Kidney (tissue), 14 donors: ENCODE data around the gene ATG16L1. TPM values are rescaled to one million over a fixed set of nuclear protein-coding genes. Genes with fewer than 3 reads are reported as not detected.

Experiments used
- DNase-seq, 5 donors: peaks; one replicate each; pipeline ENCODE4 v3.0.0-alpha.2; 2013 to 2020
- FAIRE-seq: peaks from 2 replicates; lab custom pipeline; 2012; peaks lifted over from hg19 to GRCh38; lab: Jason Lieb, UNC
- H3K27ac ChIP-seq, 2 donors: one replicate each; pipeline ENCODE4 v1.7.0; 2013; ENCODE audit warnings: low read depth in 2 of 2, low read length in 2 of 2, inconsistent platforms in 1 of 2
- H3K27me3 ChIP-seq: one replicate; pipeline ENCODE4 v1.7.1; 2013; ENCODE audit warnings: low read length, inconsistent platforms; ENCODE audit not compliant: control insufficient read depth, insufficient read depth
- H3K36me3 ChIP-seq, 3 donors: one replicate each; pipeline versions ENCODE4 v1.7.0 to v1.7.1; 2013; ENCODE audit warnings: low read length in 3 of 3, control low read depth in 1 of 3, inconsistent platforms in 1 of 3; ENCODE audit not compliant: insufficient read depth in 3 of 3, control insufficient read depth in 2 of 3
- H3K4me1 ChIP-seq, 3 donors: one replicate each; pipeline versions ENCODE4 v1.7.0 to v1.7.1; 2013; ENCODE audit warnings: low read length in 3 of 3, inconsistent platforms in 1 of 3, low read depth in 1 of 3; ENCODE audit not compliant: control insufficient read depth in 2 of 3, insufficient read depth in 2 of 3
- H3K4me3 ChIP-seq, 3 donors: one replicate each; pipeline versions ENCODE4 v1.7.0 to v1.8.1; 2013; ENCODE audit warnings: low read length in 3 of 3, control low read depth in 1 of 3, inconsistent platforms in 1 of 3
- H3K9ac ChIP-seq, 3 donors: one replicate each; pipeline versions ENCODE4 v1.7.0 to v1.7.1; 2013; ENCODE audit warnings: low read length in 3 of 3, control low read depth in 1 of 3, inconsistent platforms in 1 of 3
- H3K9me3 ChIP-seq, 3 donors: one replicate each; pipeline versions ENCODE4 v1.7.0 to v1.7.1; 2013; ENCODE audit warnings: low read length in 3 of 3, control low read depth in 1 of 3, inconsistent platforms in 1 of 3; ENCODE audit not compliant: control insufficient read depth in 2 of 3, insufficient read depth in 1 of 3
- intact Hi-C: fragments of 100-400 bp; cut with DNase I; formaldehyde crosslinking; loops from one replicate; pipeline ENCODE4 v1.11.1; 2022
- polyA plus RNA-seq: library from polyadenylated mRNA; stranded (reverse); fragments of 350-450 nt; fragmentation: Illumina TruSeq; extraction: RNeasy Lipid Tissue Mini Kit (QIAGEN cat#74804); gene quantifications from one replicate; pipeline ENCODE4 v1.2.3, GENCODE V29; 2014; ENCODE audit warnings: low read depth, low replicate concordance; ENCODE audit not compliant: insufficient read depth
- total RNA-seq: library from RNA; stranded (reverse); fragmentation: NEBNext Ultra II Directional; extraction: Animal tissue kit (Norgen Biotek cat#: 25700); gene quantifications from one replicate; pipeline ENCODE4 v1.2.1, GENCODE V29; 2021
- TF ChIP-seq, protein P1 (sequence below): IDR thresholded peaks from 3 replicates; pipeline ENCODE4 v1.5.1; 2012; ENCODE audit warnings: mild to moderate bottlenecking, moderate library complexity, borderline replicate concordance; ENCODE audit not compliant: insufficient read depth; ENCODE audit errors: extremely low read depth
- donor health status: control.
- donor health status: control.
- donor health status: control.
- donor health status: control.
- donor health status: control.
- donor health status: DM: yes; HTN: yes; CAD: no.
- donor health status: Normal renal cell carcinoma (clear cell type).

ATG16L1 gene
- total and polyA plus RNA-seq, 2 donors from 2014 or later, result 11.7 to 30.8 TPM

DNA sequence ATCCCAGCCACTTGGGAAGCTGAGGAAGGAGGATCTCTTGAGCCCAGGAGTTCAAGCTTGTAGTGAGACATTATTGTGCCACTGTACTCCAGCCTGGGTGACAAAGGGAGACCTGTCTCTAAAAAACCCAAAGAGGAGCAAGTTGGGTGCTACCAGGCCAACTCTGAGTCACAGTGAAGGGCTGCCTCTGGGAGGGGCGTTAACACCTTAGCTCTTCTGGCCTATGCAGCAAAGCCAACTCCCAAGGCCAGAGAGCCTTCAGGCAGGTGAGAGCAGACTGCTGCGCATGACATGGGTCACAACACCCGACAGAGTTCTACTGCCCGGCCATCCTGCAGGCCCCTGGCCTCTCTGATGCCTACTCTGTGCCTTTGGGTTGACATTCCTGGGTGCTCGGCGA lies 32.6 kb upstream of the ATG16L1 start:
- intact Hi-C loops, result no loop called here
- FAIRE-seq (no peak), DNase-seq (no peak)
- TF ChIP-seq, protein P1, sequence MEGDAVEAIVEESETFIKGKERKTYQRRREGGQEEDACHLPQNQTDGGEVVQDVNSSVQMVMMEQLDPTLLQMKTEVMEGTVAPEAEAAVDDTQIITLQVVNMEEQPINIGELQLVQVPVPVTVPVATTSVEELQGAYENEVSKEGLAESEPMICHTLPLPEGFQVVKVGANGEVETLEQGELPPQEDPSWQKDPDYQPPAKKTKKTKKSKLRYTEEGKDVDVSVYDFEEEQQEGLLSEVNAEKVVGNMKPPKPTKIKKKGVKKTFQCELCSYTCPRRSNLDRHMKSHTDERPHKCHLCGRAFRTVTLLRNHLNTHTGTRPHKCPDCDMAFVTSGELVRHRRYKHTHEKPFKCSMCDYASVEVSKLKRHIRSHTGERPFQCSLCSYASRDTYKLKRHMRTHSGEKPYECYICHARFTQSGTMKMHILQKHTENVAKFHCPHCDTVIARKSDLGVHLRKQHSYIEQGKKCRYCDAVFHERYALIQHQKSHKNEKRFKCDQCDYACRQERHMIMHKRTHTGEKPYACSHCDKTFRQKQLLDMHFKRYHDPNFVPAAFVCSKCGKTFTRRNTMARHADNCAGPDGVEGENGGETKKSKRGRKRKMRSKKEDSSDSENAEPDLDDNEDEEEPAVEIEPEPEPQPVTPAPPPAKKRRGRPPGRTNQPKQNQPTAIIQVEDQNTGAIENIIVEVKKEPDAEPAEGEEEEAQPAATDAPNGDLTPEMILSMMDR, result no peak
- Histone ChIP-seq H3K36me3 (no peaks in the 10 kb centered on the region), H3K4me1 (no peaks in the 10 kb centered on the region), H3K9ac (no peak overlapping the region), H3K4me3 (no peak overlapping the region), H3K27me3 (no peaks in the 10 kb centered on the region), H3K27ac (no peak overlapping the region), H3K9me3 (no peaks in the 10 kb centered on the region)

DNA sequence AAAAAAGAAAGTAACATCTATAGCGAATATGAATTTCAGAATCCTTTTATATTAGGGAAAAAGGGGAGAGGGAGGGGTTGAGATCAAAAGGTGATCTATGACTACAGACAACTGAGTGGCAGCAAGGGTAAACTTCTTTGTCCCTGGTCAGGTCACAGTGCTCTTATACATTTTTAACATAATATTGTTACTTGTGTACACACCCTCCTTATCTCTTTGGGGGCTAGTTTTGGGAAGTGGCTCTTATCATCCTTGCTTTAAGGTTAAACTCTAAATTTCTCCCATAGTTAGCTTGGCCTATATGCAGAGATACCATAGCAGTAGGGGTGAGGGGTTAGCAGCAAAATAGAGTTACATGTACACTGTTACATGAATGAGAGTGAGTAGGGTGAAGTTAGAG lies 31.6 kb upstream of the ATG16L1 start:
- TF ChIP-seq, protein P1, result no peak
- no peaks in the 10 kb centered on the region for H3K36me3 ChIP-seq

DNA sequence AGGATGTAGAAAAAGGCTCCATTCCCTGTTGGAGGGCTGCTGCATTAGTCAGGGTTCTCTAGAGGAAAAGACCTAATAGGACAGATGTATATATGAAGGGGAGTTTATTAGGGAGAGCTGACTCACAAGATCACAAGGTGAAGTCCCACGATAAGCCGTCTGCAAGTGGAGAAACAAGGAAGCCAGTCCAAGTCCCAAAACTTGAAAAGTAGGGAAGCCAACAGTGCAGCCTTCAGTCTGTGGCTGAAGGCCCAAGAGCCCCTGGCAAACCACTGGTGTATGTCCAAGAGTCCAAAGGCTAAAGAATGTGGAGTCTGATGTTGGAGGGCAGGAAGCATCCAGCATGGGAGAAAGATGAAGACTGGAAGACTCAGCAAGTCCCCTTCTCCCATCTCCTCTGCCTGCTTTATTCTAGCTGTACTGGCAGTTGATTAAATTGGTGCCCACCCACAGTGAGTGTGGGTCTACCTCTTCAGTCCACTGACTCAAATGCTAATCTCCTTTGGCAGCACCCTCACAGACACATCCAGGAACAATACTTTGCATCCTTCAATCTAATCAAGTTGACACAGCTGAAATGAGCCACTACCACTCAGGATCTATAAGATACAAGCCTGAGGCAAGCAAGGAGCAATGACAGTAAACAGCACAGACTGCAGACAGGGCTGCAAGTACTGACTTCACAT lies 30.0 kb upstream of the ATG16L1 start:
- H3K9ac ChIP-seq, result no peak overlapping the region
- no peaks in the 10 kb centered on the region for H3K4me1 ChIP-seq
- TF ChIP-seq, protein P1, result no peak
- FAIRE-seq (no peak), DNase-seq (no peak)
- intact Hi-C loops, result no loop called here
- no peaks in the 10 kb centered on the region for H3K27me3 ChIP-seq
- no peak overlapping the region for H3K4me3 ChIP-seq
- no peaks in the 10 kb centered on the region for H3K36me3 ChIP-seq
- H3K9me3 ChIP-seq, result no peaks in the 10 kb centered on the region
- H3K27ac ChIP-seq, result no peak overlapping the region

More for the DNA sequence above, 31.6 kb upstream of the ATG16L1 start:
- no peaks in the 10 kb centered on the region for H3K27me3 ChIP-seq
- no peak overlapping the region for H3K9ac ChIP-seq
- no peak overlapping the region for H3K27ac ChIP-seq
- H3K4me1 ChIP-seq, result no peaks in the 10 kb centered on the region
- H3K4me3 ChIP-seq, result no peak overlapping the region
- intact Hi-C loops, result no loop called here
- DNase-seq (no peak), FAIRE-seq (no peak)
- H3K9me3 ChIP-seq, result no peaks in the 10 kb centered on the region
